Mucosa of descending colon (tissue), 3 donors: ENCODE measurements around the gene SCFD2. TPM values are rescaled to one million over a fixed set of nuclear protein-coding genes. Genes with fewer than 3 reads are reported as not detected.

Experiments
- ATAC-seq: fragments of 200-7000 bp; cut with Tn5 transposase; one replicate; pipeline ENCODE4 v1.9.1; 2020; ENCODE audit warnings: mild to moderate bottlenecking, moderate library complexity
- DNase-seq, 3 donors: peaks; one replicate each; pipeline ENCODE4 v3.0.0-alpha.2; 2020
- H3K36me3 ChIP-seq: fragments of 200-600 bp; one replicate; pipeline ENCODE4 v1.8.0; 2021; ENCODE audit warnings: low read depth, mild to moderate bottlenecking
- H3K4me1 ChIP-seq: fragments of 200-600 bp; one replicate; pipeline ENCODE4 v1.8.0; 2021; ENCODE audit warnings: low read depth, mild to moderate bottlenecking
- H3K4me3 ChIP-seq: fragments of 200-600 bp; one replicate; pipeline ENCODE4 v1.8.0; 2021; ENCODE audit warnings: mild to moderate bottlenecking
- H3K9me3 ChIP-seq: fragments of 200-600 bp; one replicate; pipeline ENCODE4 v1.8.0; 2021; ENCODE audit warnings: mild to moderate bottlenecking
- CTCF ChIP-seq: fragments of 200-600 bp; IDR thresholded peaks from one replicate; pipeline ENCODE4 v1.8.0; 2022; ENCODE audit warnings: antibody characterized with exemption, mild to moderate bottlenecking
- intact Hi-C, 2 donors: fragments of 100-400 bp; cut with DNase I in 1 of 2; cut with micrococcal nuclease in 1 of 2; formaldehyde crosslinking; loops; one replicate each; pipeline versions ENCODE4 v1.11.0 to v1.11.1; 2022; cut with DNase I, micrococcal nuclease
- total RNA-seq, 3 donors: library from RNA; stranded (reverse); fragmentation: NEBNext Ultra II Directional in 2 of 3; extraction: Animal tissue kit (Norgen Biotek cat#: 25700) in 2 of 3; gene quantifications; one replicate each; pipeline versions ENCODE4 v1.2.1 to v1.2.4, GENCODE V29; 2021 to 2023
- donor health status: DM: no; HTN: no; CAD: no; lungs with moderate emphysema.
- donor health status: DM: no; HTN: no; CAD: no.
- donor health status: DM: no; HTN: yes; CAD: no.

The SCFD2 gene
- total RNA-seq, 3 donors from 2014 or later, result 11.7 to 17.2 (median 16.0) TPM

GRCh38 chr4:53137468-53137867, 228.4 kb downstream of the SCFD2 start:
- ATAC-seq, result no peak
- H3K9me3 ChIP-seq, result no peaks in the 10 kb centered on the region
- no peak for TF ChIP-seq CTCF
- H3K4me3 ChIP-seq, result no peak overlapping the region
- H3K4me1 ChIP-seq, result no peaks in the 10 kb centered on the region
- DNase-seq, result no peak
- H3K36me3 ChIP-seq, result no peaks in the 10 kb centered on the region
- intact Hi-C loops, result no loop called here

GRCh38 chr4:53136954-53137353, 228.9 kb downstream of the SCFD2 start:
- no peaks in the 10 kb centered on the region for H3K4me1 ChIP-seq
- intact Hi-C loops, result no loop called here
- H3K4me3 ChIP-seq, result no peak overlapping the region
- H3K36me3 ChIP-seq, result no peaks in the 10 kb centered on the region
- no peak for TF ChIP-seq CTCF
- H3K9me3 ChIP-seq, result no peaks in the 10 kb centered on the region
- DNase-seq (no peak), ATAC-seq (no peak)

GRCh38 chr4:53132132-53132891, 233.5 kb downstream of the SCFD2 start:
- TF ChIP-seq CTCF, result no peak
- no peak overlapping the region for H3K4me3 ChIP-seq
- intact Hi-C loops, result no loop called here
- no peaks in the 10 kb centered on the region for H3K4me1 ChIP-seq
- no peak for DNase-seq
- H3K36me3 ChIP-seq, result no peaks in the 10 kb centered on the region
- H3K9me3 ChIP-seq, result no peaks in the 10 kb centered on the region
- ATAC-seq, result no peak

- Histone ChIP-seq H3K4me3 (no peak overlapping the region), H3K9me3 (no peaks in the 10 kb centered on the region), H3K36me3 (no peaks in the 10 kb centered on the region), H3K4me1 (no peaks in the 10 kb centered on the region)
- ATAC-seq (no peak), DNase-seq (no peak)
- intact Hi-C loops, result no loop called here
- no peak for TF ChIP-seq CTCF
Measured at GRCh38 chr4:53131562-53131925, 234.3 kb downstream of the SCFD2 start.

GRCh38 chr4:53130896-53131561, 234.8 kb downstream of the SCFD2 start:
- no peaks in the 10 kb centered on the region for H3K4me1 ChIP-seq
- no peak for ATAC-seq
- no peaks in the 10 kb centered on the region for H3K9me3 ChIP-seq
- intact Hi-C loops, result no loop called here
- DNase-seq, result no peak
- no peak for TF ChIP-seq CTCF
- H3K4me3 ChIP-seq, result no peak overlapping the region
- no peaks in the 10 kb centered on the region for H3K36me3 ChIP-seq
